H1 (cell line): Measurements from ENCODE around the gene DENND1A. TPM values are rescaled to one million over a fixed set of nuclear protein-coding genes. Genes with fewer than 3 reads are reported as not detected.

Source experiments
- CTCF ChIA-PET: fragments of 300-600 bp; sonication (Branson Sonifier 250); formaldehyde crosslinking; loops from one replicate; lab custom pipeline; 2021; ENCODE audit not compliant: partially characterized antibody; lab: Charles Lee
- POLR2A ChIA-PET: fragments of 300-600 bp; sonication (Branson Sonifier 250); formaldehyde crosslinking; loops from one replicate; lab custom pipeline; 2021; ENCODE audit warnings: inconsistent platforms; ENCODE audit not compliant: partially characterized antibody; lab: Charles Lee
- DNase-seq, 2 experiments: peaks; one replicate each; pipeline versions ENCODE4 v3.0.0 to v3.0.0-alpha.2; 2010 to 2022; ENCODE audit warnings: low spot score in 2 of 2, low read depth in 1 of 2, mixed read lengths in 1 of 2
- FAIRE-seq: peaks from 2 replicates; lab custom pipeline; 2011; peaks lifted over from hg19 to GRCh38; lab: Jason Lieb, UNC
- H2AFZ ChIP-seq: 2 replicates; pipeline ENCODE4 v1.8.1; 2012; ENCODE audit warnings: low read length, inconsistent platforms
- H2AK5ac ChIP-seq: 2 replicates; pipeline ENCODE4 v1.6.1; 2013; ENCODE audit warnings: low read depth, low read length
- H2BK120ac ChIP-seq: replicated peaks from 2 replicates; pipeline ENCODE3; 2013; ENCODE audit warnings: low read depth, low read length, inconsistent platforms
- H2BK12ac ChIP-seq: 2 replicates; pipeline ENCODE4 v1.6.1; 2013; ENCODE audit warnings: low read depth, low read length
- H2BK15ac ChIP-seq: 2 replicates; pipeline ENCODE4 v1.6.1; 2013; ENCODE audit warnings: low read length
- H2BK20ac ChIP-seq: 2 replicates; pipeline ENCODE4 v1.6.1; 2013; ENCODE audit warnings: low read length
- H2BK5ac ChIP-seq: 2 replicates; pipeline ENCODE4 v1.6.1; 2013; ENCODE audit warnings: low read depth, low read length
- H3K14ac ChIP-seq: 2 replicates; pipeline ENCODE4 v1.6.1; 2013; ENCODE audit warnings: inconsistent platforms; ENCODE audit not compliant: insufficient read length
- H3K18ac ChIP-seq: 2 replicates; pipeline ENCODE4 v1.6.1; 2013; ENCODE audit warnings: low read length; ENCODE audit errors: extremely low read depth
- H3K23ac ChIP-seq: 2 replicates; pipeline ENCODE4 v1.6.1; 2013; ENCODE audit warnings: inconsistent platforms; ENCODE audit not compliant: insufficient read length
- H3K23me2 ChIP-seq: 2 replicates; pipeline ENCODE4 v1.6.1; 2013; ENCODE audit warnings: low read depth, low read length
- H3K27ac ChIP-seq: 2 replicates; pipeline ENCODE4 v1.6.1; 2011; ENCODE audit warnings: low read depth, low read length, inconsistent platforms
- H3K27me3 ChIP-seq, 4 experiments: replicated peaks in 1 of 4; 1 replicate in 1 of 4; 2 replicates in 3 of 4; pipeline versions ENCODE4 v1.6.1 to v1.8.1; 2011 to 2013; ENCODE audit warnings: low read length in 3 of 4, mild to moderate bottlenecking in 3 of 4, inconsistent platforms in 2 of 4, mixed read lengths in 2 of 4, moderate library complexity in 1 of 4; ENCODE audit not compliant: control insufficient read depth in 3 of 4, insufficient read depth in 3 of 4; ENCODE audit errors: extremely low read depth in 1 of 4
- H3K36me3 ChIP-seq, 4 experiments: 2 replicates each; pipeline versions ENCODE4 v1.6.1 to v1.8.1; 2011 to 2013; ENCODE audit warnings: mild to moderate bottlenecking in 4 of 4, low read length in 3 of 4, moderate library complexity in 2 of 4, control low read depth in 1 of 4, inconsistent platforms in 1 of 4; ENCODE audit not compliant: insufficient read depth in 4 of 4, control insufficient read depth in 2 of 4
- H3K4ac ChIP-seq: replicated peaks from 2 replicates; pipeline ENCODE3; 2013; ENCODE audit warnings: low read length, low read depth, mixed read lengths, inconsistent platforms; ENCODE audit not compliant: insufficient read length
- H3K4me1 ChIP-seq, 4 experiments: replicated peaks in 1 of 4; 1 replicate in 1 of 4; 2 replicates in 3 of 4; pipeline versions ENCODE4 v1.6.1 to v1.8.1; 2011 to 2013; ENCODE audit warnings: low read length in 3 of 4, inconsistent platforms in 2 of 4, mixed read lengths in 1 of 4; ENCODE audit not compliant: insufficient read depth in 4 of 4, control insufficient read depth in 3 of 4
- H3K4me2 ChIP-seq, 2 experiments: 2 replicates each; pipeline versions ENCODE4 v1.6.1 to v1.8.1; 2011 to 2013; ENCODE audit warnings: low read depth in 2 of 2, low read length in 2 of 2, control low read depth in 1 of 2, inconsistent platforms in 1 of 2, mild to moderate bottlenecking in 1 of 2; ENCODE audit not compliant: insufficient read depth in 1 of 2
- H3K4me3 ChIP-seq, 4 experiments: fragments of 200-600, 300-600 bp in 1 of 4; sonication (generic), shearing (Covaris generic), sonication (Bioruptor Twin) in 1 of 4; 2 replicates each; pipeline versions ENCODE4 v1.5.1 to v1.8.1; 2011 to 2016; ENCODE audit warnings: low read length in 4 of 4, low read depth in 3 of 4, control low read depth in 2 of 4, inconsistent platforms in 2 of 4, mild to moderate bottlenecking in 2 of 4, mixed read lengths in 1 of 4, moderate library complexity in 1 of 4; ENCODE audit not compliant: insufficient read depth in 2 of 4; ENCODE audit errors: extremely low read depth in 1 of 4
- H3K56ac ChIP-seq: replicated peaks from 2 replicates; pipeline ENCODE3; 2013; ENCODE audit warnings: low read depth, mild to moderate bottlenecking, mixed read lengths, low read length, inconsistent platforms; ENCODE audit not compliant: insufficient read length
- H3K79me1 ChIP-seq: 2 replicates; pipeline ENCODE4 v1.6.1; 2013; ENCODE audit warnings: low read depth, low read length, control low read depth
- H3K79me2 ChIP-seq, 2 experiments: 2 replicates each; pipeline versions ENCODE4 v1.6.1 to v1.8.1; 2012 to 2013; ENCODE audit warnings: low read length in 2 of 2, mild to moderate bottlenecking in 2 of 2, inconsistent platforms in 1 of 2; ENCODE audit not compliant: insufficient read depth in 2 of 2, control insufficient read depth in 1 of 2
- H3K9ac ChIP-seq, 4 experiments: replicated peaks in 1 of 4; 1 replicate in 1 of 4; 2 replicates in 3 of 4; pipeline versions ENCODE4 v1.6.1 to v1.8.1; 2011 to 2013; ENCODE audit warnings: low read depth in 3 of 4, low read length in 3 of 4, control low read depth in 2 of 4, mild to moderate bottlenecking in 2 of 4, moderate library complexity in 2 of 4, inconsistent platforms in 1 of 4; ENCODE audit errors: extremely low read depth in 1 of 4
- H3K9me3 ChIP-seq, 2 experiments: 2 replicates each; pipeline versions ENCODE4 v1.6.1 to v1.8.1; 2012 to 2013; ENCODE audit warnings: mild to moderate bottlenecking in 2 of 2, moderate library complexity in 2 of 2, control low read depth in 1 of 2, inconsistent platforms in 1 of 2, low read depth in 1 of 2, low read length in 1 of 2, mixed read lengths in 1 of 2; ENCODE audit not compliant: insufficient read depth in 2 of 2
- H4K20me1 ChIP-seq, 2 experiments: replicated peaks in 1 of 2; 2 replicates each; pipeline versions ENCODE3 to v1.8.1; 2011 to 2013; ENCODE audit warnings: inconsistent platforms in 2 of 2, low read length in 2 of 2, mild to moderate bottlenecking in 1 of 2; ENCODE audit not compliant: insufficient read depth in 2 of 2, control insufficient read depth in 1 of 2
- H4K5ac ChIP-seq: 2 replicates; pipeline ENCODE4 v1.6.1; 2013; ENCODE audit warnings: low read length, low read depth, mixed read lengths, inconsistent platforms; ENCODE audit not compliant: insufficient read length
- H4K8ac ChIP-seq: 2 replicates; pipeline ENCODE4 v1.8.0; 2013; ENCODE audit warnings: mild to moderate bottlenecking, moderate library complexity, low read length, inconsistent platforms; ENCODE audit not compliant: insufficient read depth; ENCODE audit errors: extremely low read depth
- H4K91ac ChIP-seq: replicated peaks from 2 replicates; pipeline ENCODE3; 2013; ENCODE audit warnings: low read length, mixed read lengths, inconsistent platforms; ENCODE audit not compliant: insufficient read length
- BACH1 ChIP-seq: IDR thresholded peaks from 2 replicates; pipeline ENCODE4 v1.6.1; 2012; ENCODE audit warnings: low read length, improper control_type of control experiment
- BCL11A ChIP-seq, 2 experiments: IDR thresholded peaks; one replicate each; pipeline ENCODE4 v1.6.1; 2011; ENCODE audit warnings: low read depth in 2 of 2, low read length in 2 of 2, mild to moderate bottlenecking in 2 of 2
- CBX8 ChIP-seq: fragments of 300-800, 300-1000 bp; sonication (generic); IDR thresholded peaks from 2 replicates; pipeline ENCODE4 v1.7.1; 2016; ENCODE audit warnings: low read depth, low read length, borderline replicate concordance
- CREB1 ChIP-seq: IDR thresholded peaks from 2 replicates; pipeline ENCODE4 v1.6.1; 2012; ENCODE audit warnings: inconsistent platforms
- MAX ChIP-seq: IDR thresholded peaks from 2 replicates; pipeline ENCODE4 v1.6.1; 2012; ENCODE audit warnings: inconsistent platforms
- NRF1 ChIP-seq: IDR thresholded peaks from 2 replicates; pipeline ENCODE4 v1.6.1; 2011; ENCODE audit warnings: mild to moderate bottlenecking, low read depth, low read length, improper control_type of control experiment
- POLR2A ChIP-seq, 2 experiments: IDR thresholded peaks; 1 replicate in 1 of 2; 2 replicates in 1 of 2; pipeline ENCODE4 v1.6.1; 2011; ENCODE audit warnings: low read depth in 2 of 2, low read length in 2 of 2, mild to moderate bottlenecking in 2 of 2; ENCODE audit errors: control extremely low read depth in 1 of 2
- SIRT6 ChIP-seq: IDR thresholded peaks from one replicate; pipeline ENCODE4 v1.7.1; 2012; ENCODE audit warnings: low read length, inconsistent platforms
- TAF1 ChIP-seq: IDR thresholded peaks from 2 replicates; pipeline ENCODE4 v1.6.1; 2011; ENCODE audit warnings: mild to moderate bottlenecking, low read depth, low read length
- TCF12 ChIP-seq: IDR thresholded peaks from 2 replicates; pipeline ENCODE4 v1.6.1; 2011; ENCODE audit warnings: low read depth, mild to moderate bottlenecking, low read length
- WGBS, 2 experiments: shearing (Covaris generic) in 1 of 2; methylation state at CpG; one replicate each; pipeline versions ENCODE4 v1.1.6 to v1.1.7; 2013 to 2015; ENCODE audit warnings: low lambda C conversion rate in 2 of 2, mixed read lengths in 2 of 2, inconsistent platforms in 1 of 2, low coverage in 1 of 2, missing lambda C conversion rate in 1 of 2; ENCODE audit not compliant: insufficient replicate concordance in 2 of 2, insufficient coverage in 1 of 2, insufficient read length in 1 of 2; ENCODE audit errors: extremely low coverage in 1 of 2, missing lambda C conversion rate in 1 of 2; 5-methylcytosine and 5-hydroxymethylcytosine counted together
- polyA plus RNA-seq, 7 experiments: library from polyadenylated mRNA; depleted of rRNA in 3 of 7; stranded (reverse) in 5 of 7; unstranded in 2 of 7; fragments of >200 nt in 5 of 7; fragments of 200-250 nt in 2 of 7; gene quantifications; 1 replicate in 5 of 7; 2 replicates in 1 of 7; 4 replicates in 1 of 7; pipeline versions ENCODE4 v1.2.1 to v1.2.3, GENCODE V29; 2011 to 2013; ENCODE audit warnings: missing spikeins in 2 of 7, mixed read lengths in 2 of 7
- total RNA-seq: library from RNA; stranded (reverse); fragmentation: NEBNext Ultra II Directional; extraction: Animal tissue kit (Norgen Biotek cat#: 25700); gene quantifications from 2 replicates; pipeline ENCODE4 v1.2.1, GENCODE V29; 2021

The DENND1A gene
- total and polyA plus RNA-seq, 2 of the 8 experiments (the other 6 are each of a cell fraction or from before 2014, with no cell fraction given): 24.1 to 26.4 TPM

DNA sequence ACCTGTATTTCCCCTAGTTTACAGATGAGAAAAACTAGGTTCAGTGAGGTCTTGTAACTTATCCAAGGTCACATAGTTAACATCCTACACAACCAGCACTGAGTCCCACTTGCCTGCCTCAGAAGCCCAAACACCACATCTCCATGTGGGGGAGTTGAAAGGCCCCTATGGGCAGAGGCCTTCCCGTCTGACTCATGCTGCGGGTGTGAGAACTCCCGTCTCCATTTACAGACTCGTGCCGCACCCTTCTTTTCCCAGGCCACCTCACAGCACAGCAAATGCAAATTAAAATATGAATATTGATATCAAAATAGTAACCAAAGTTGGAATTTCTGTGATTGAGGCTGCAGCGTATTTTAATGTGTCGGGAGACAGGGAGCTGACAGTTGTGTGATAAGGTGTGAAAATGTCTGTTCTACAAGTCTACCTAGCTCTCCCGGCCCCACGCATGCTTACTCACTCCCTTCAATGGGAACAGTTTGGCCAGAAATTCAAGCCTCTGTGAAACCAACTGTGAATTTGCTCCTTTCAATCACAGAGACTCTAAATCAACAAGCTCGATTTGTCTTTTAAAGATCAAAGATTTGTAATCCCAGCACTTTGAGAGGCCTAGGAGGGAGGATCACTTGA lies 483.8 kb downstream of the DENND1A start:
- no peak overlapping the region for H3K9ac ChIP-seq
- no peak overlapping the region for H3K56ac ChIP-seq
- H3K79me1 ChIP-seq: no peaks in the 10 kb centered on the region
- no peaks in the 10 kb centered on the region for H3K9me3 ChIP-seq
- no peak overlapping the region for H3K4me2 ChIP-seq
- H2BK15ac ChIP-seq: no peak overlapping the region
- ChIA-PET POLR2A (interaction anchor here (0.6 kb wide), 1 partner anchor 27 kb away, joined by 3 read pairs; no protein-coding TSS in a partner anchor), CTCF (interaction anchor here (1.0 to 2.9 kb wide), 3 partner anchors 10 to 27 kb away, joined by 3 to 20 read pairs (median 3); no protein-coding TSS in a partner anchor)
- no peak overlapping the region for H3K14ac ChIP-seq
- H3K4me1 ChIP-seq: peaks cover 0 to 2% (median 0%) of the 10 kb centered on the region in 4 experiments; a peak in 2 of 7 replicates
- H2BK120ac ChIP-seq: no peak overlapping the region
- no peak overlapping the region for H3K23ac ChIP-seq
- TF ChIP-seq CREB1 (no peak), TCF12 (no peak), BACH1 (no peak), POLR2A (IDR thresholded peaks at IDR 0.05; ENCODE audit: control extremely low read depth in 1 of 2, low read depth in 2 of 2, low read length in 2 of 2) (no peak), TAF1 (no peak), CBX8 (no peak), SIRT6 (no peak), BCL11A (IDR thresholded peaks at IDR 0.05; ENCODE audit: low read depth in 2 of 2, low read length in 2 of 2) (no peak), NRF1 (no peak), MAX (no peak)
- no peaks in the 10 kb centered on the region for H3K27me3 ChIP-seq
- H3K4ac ChIP-seq: no peak overlapping the region
- H2AFZ ChIP-seq: no peak overlapping the region
- H4K8ac ChIP-seq: no peak overlapping the region
- no peak for FAIRE-seq
- no peaks in the 10 kb centered on the region for H4K20me1 ChIP-seq
- no peak overlapping the region for H2BK12ac ChIP-seq
- no peak overlapping the region for H4K5ac ChIP-seq
- H3K23me2 ChIP-seq: no peaks in the 10 kb centered on the region
- no peak overlapping the region for H3K27ac ChIP-seq
- no peak overlapping the region for H4K91ac ChIP-seq
- 93% methylated on average over 10 of the region's 10 CpGs; no CpG with 5 or more reads in 1 of the 2 experiments for WGBS, 2 experiments
- no peak overlapping the region for H3K18ac ChIP-seq
- no peak for DNase-seq
- no peak overlapping the region for H3K4me3 ChIP-seq
- no peak overlapping the region for H2BK20ac ChIP-seq
- no peaks in the 10 kb centered on the region for H3K79me2 ChIP-seq
- H2BK5ac ChIP-seq: no peak overlapping the region
- H3K36me3 ChIP-seq: no peaks in the 10 kb centered on the region
- no peak overlapping the region for H2AK5ac ChIP-seq
